Mesendoderm (in vitro differentiated cells): ENCODE data around the gene RTL5.

Experiments used
- DNase-seq: peaks from one replicate; pipeline ENCODE4 v3.0.0; 2013
- H2AK5ac ChIP-seq: 2 replicates; pipeline ENCODE4 v1.6.1; 2013; ENCODE audit warnings: low read length, inconsistent platforms
- H2BK120ac ChIP-seq: 2 replicates; pipeline ENCODE4 v1.6.1; 2013; ENCODE audit warnings: low read depth, mild to moderate bottlenecking, low read length, moderate library complexity, mixed read lengths
- H2BK15ac ChIP-seq: replicated peaks from 2 replicates; pipeline ENCODE4 v1.6.1; 2013; ENCODE audit warnings: low read depth, mild to moderate bottlenecking, moderate library complexity
- H2BK5ac ChIP-seq: 2 replicates; pipeline ENCODE4 v1.6.1; 2013; ENCODE audit warnings: low read length, inconsistent platforms
- H3K18ac ChIP-seq: 2 replicates; pipeline ENCODE4 v1.6.1; 2013; ENCODE audit warnings: mild to moderate bottlenecking, low read length, mixed read lengths
- H3K23ac ChIP-seq: one replicate; pipeline ENCODE4 v1.6.1; 2013; ENCODE audit warnings: low read length
- H3K27ac ChIP-seq: 2 replicates; pipeline ENCODE4 v1.5.1; 2013; ENCODE audit warnings: low read depth, mild to moderate bottlenecking, inconsistent platforms, low read length, moderate library complexity
- H3K27me3 ChIP-seq: 2 replicates; pipeline ENCODE4 v1.6.1; 2013; ENCODE audit warnings: low read length, control low read depth, mild to moderate bottlenecking, inconsistent platforms; ENCODE audit not compliant: insufficient read depth, poor library complexity
- H3K36me3 ChIP-seq: 2 replicates; pipeline ENCODE4 v1.6.1; 2013; ENCODE audit warnings: low read length, inconsistent platforms; ENCODE audit not compliant: control insufficient read depth, insufficient read depth
- H3K4ac ChIP-seq: one replicate; pipeline ENCODE4 v1.6.1; 2013; ENCODE audit warnings: low read depth, mild to moderate bottlenecking, low read length, moderate library complexity
- H3K4me1 ChIP-seq: 2 replicates; pipeline ENCODE4 v1.6.1; 2013; ENCODE audit warnings: low read depth, low read length, inconsistent platforms; ENCODE audit not compliant: control insufficient read depth
- H3K4me2 ChIP-seq: 2 replicates; pipeline ENCODE4 v1.6.1; 2013; ENCODE audit warnings: low read length
- H3K4me3 ChIP-seq: 2 replicates; pipeline ENCODE4 v1.5.1; 2013; ENCODE audit warnings: mild to moderate bottlenecking, low read length
- H3K56ac ChIP-seq: one replicate; pipeline ENCODE4 v1.6.1; 2013; ENCODE audit warnings: low read length
- H3K79me1 ChIP-seq: 2 replicates; pipeline ENCODE4 v1.6.1; 2013; ENCODE audit warnings: low read length, inconsistent platforms
- H3K79me2 ChIP-seq: 2 replicates; pipeline ENCODE4 v1.6.1; 2013; ENCODE audit warnings: mild to moderate bottlenecking, low read length; ENCODE audit not compliant: control insufficient read depth, insufficient read depth
- H3K9ac ChIP-seq: 2 replicates; pipeline ENCODE4 v1.6.1; 2013; ENCODE audit warnings: low read length, inconsistent platforms
- H4K5ac ChIP-seq: one replicate; pipeline ENCODE4 v1.6.1; 2013; ENCODE audit warnings: low read length
- H4K8ac ChIP-seq: one replicate; pipeline ENCODE4 v1.6.1; 2013; ENCODE audit warnings: low read depth, mild to moderate bottlenecking, control low read depth, low read length, moderate library complexity
- WGBS: extraction: QIAGEN DNeasy Blood & Tissue Kit; methylation state at CpG from one replicate; pipeline ENCODE4 v1.1.7; 2013; ENCODE audit warnings: low lambda C conversion rate, missing lambda C conversion rate; ENCODE audit not compliant: insufficient coverage; ENCODE audit errors: extremely low coverage; 5-methylcytosine and 5-hydroxymethylcytosine counted together

The RTL5 gene

GRCh38 chrX:72105436-72105835 lies 26.3 kb downstream of the RTL5 start:
- H3K18ac ChIP-seq, result no peak overlapping the region
- no peak overlapping the region for H3K4ac ChIP-seq
- no peaks in the 10 kb centered on the region for H3K36me3 ChIP-seq
- H3K27me3 ChIP-seq, result no peaks in the 10 kb centered on the region
- H3K4me3 ChIP-seq, result no peak overlapping the region
- no peak overlapping the region for H3K9ac ChIP-seq
- no peak overlapping the region for H3K27ac ChIP-seq
- no peak overlapping the region for H2BK15ac ChIP-seq
- H2BK5ac ChIP-seq, result no peak overlapping the region
- no peaks in the 10 kb centered on the region for H3K79me1 ChIP-seq
- no peak overlapping the region for H2AK5ac ChIP-seq
- H4K8ac ChIP-seq, result no peak overlapping the region
- no CpG with 5 or more reads among the region's 6 CpGs for WGBS
- no peak overlapping the region for H3K56ac ChIP-seq
- H3K4me2 ChIP-seq, result no peak overlapping the region
- DNase-seq, result no peak
- no peak overlapping the region for H2BK120ac ChIP-seq
- no peak overlapping the region for H4K5ac ChIP-seq
- H3K79me2 ChIP-seq, result no peaks in the 10 kb centered on the region
- peaks cover 2% of the 10 kb centered on the region for H3K4me1 ChIP-seq
- H3K23ac ChIP-seq, result no peak overlapping the region

DNA sequence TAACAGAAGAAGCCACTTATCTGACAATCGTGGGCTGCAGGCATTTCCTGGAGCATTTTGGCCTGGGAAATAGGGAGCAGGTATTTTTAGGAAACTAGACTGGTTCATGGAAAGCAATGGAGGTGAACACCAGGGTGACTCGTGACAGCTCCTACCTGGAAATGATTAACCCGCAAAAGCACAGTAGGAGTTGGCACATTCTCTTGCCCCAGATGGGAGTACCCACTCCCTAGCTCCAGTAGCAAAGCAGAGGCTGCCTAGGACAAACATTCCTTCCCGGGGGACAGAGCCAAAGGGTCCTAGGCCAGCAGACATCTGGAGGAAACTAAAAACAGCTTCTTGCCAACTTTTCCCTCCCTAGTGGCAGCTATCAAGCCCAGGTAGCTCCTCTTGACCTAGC lies 29.0 kb downstream of the RTL5 start:
- no peak for DNase-seq
- Histone ChIP-seq H4K8ac (no peak overlapping the region), H2BK5ac (no peak overlapping the region), H3K79me2 (no peaks in the 10 kb centered on the region), H2BK15ac (no peak overlapping the region), H3K79me1 (no peaks in the 10 kb centered on the region), H2AK5ac (no peak overlapping the region), H2BK120ac (no peak overlapping the region), H4K5ac (no peak overlapping the region), H3K27me3 (no peaks in the 10 kb centered on the region), H3K4me1 (peaks cover 2% of the 10 kb centered on the region), H3K36me3 (no peaks in the 10 kb centered on the region), H3K27ac (no peak overlapping the region), H3K4ac (no peak overlapping the region), H3K56ac (no peak overlapping the region), H3K23ac (no peak overlapping the region), H3K9ac (no peak overlapping the region), H3K4me2 (no peak overlapping the region), H3K4me3 (no peak overlapping the region), H3K18ac (no peak overlapping the region)
- no CpG with 5 or more reads among the region's 4 CpGs for WGBS

DNA sequence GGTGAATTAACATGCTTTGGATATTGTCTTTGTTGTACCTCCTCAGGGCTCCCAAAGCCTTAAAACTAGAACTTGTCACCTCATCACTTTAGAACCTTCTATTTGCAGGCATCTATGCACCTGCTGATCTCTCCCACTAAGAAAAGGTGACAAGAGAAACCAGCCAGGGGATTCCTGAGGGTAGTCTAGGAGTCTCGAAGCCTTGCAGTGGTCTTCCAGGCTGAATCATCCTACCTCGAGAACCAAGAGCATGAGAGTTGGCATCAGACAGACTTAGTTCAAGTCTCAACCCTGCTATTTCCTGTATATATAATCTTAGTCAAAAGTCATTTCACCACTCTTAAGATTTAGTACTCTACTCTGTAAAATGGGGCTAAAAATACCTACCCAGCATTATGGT lies 29.6 kb downstream of the RTL5 start:
- Histone ChIP-seq H4K5ac (no peak overlapping the region), H3K27me3 (no peaks in the 10 kb centered on the region), H2BK15ac (no peak overlapping the region), H3K4me1 (peaks cover 2% of the 10 kb centered on the region), H3K4me2 (no peak overlapping the region), H3K4me3 (no peak overlapping the region), H2BK5ac (no peak overlapping the region), H3K27ac (no peak overlapping the region), H3K79me1 (no peaks in the 10 kb centered on the region), H3K23ac (no peak overlapping the region), H3K56ac (no peak overlapping the region), H3K4ac (no peak overlapping the region), H3K18ac (no peak overlapping the region), H3K79me2 (no peaks in the 10 kb centered on the region), H3K36me3 (no peaks in the 10 kb centered on the region), H4K8ac (no peak overlapping the region), H3K9ac (no peak overlapping the region), H2AK5ac (no peak overlapping the region), H2BK120ac (no peak overlapping the region)
- DNase-seq, result no peak
- WGBS, result no CpG with 5 or more reads among the region's 2 CpGs

DNA sequence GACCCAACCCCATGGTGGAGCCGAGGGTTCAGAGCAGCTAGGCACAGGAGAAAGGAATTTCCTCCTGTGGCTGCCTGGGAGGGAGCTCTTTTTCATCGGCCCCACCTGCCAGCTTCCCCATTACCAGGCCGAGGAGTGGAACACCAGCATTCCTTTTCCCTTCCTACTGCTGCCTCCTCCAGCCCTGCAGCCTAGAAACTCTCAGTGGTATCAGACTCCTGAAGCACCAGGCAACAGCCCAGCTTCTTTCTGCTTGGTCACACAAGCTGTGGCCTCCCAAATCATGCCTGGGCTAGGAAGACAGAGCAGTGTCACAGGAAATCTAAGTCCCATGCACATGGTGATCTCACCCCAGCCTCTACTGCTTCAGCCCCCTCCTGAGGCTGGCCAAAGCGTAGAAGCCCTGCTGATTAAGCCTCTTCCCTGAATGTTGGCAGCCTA lies 30.1 kb downstream of the RTL5 start:
- Histone ChIP-seq H3K4ac (no peak overlapping the region), H4K8ac (no peak overlapping the region), H4K5ac (no peak overlapping the region), H2BK5ac (no peak overlapping the region), H3K9ac (no peak overlapping the region), H2BK15ac (no peak overlapping the region), H3K4me2 (no peak overlapping the region), H3K27me3 (no peaks in the 10 kb centered on the region), H3K79me1 (no peaks in the 10 kb centered on the region), H2AK5ac (no peak overlapping the region), H3K4me3 (no peak overlapping the region), H3K36me3 (no peaks in the 10 kb centered on the region), H3K4me1 (peaks cover 2% of the 10 kb centered on the region), H3K18ac (no peak overlapping the region), H3K56ac (no peak overlapping the region), H3K79me2 (no peaks in the 10 kb centered on the region), H2BK120ac (no peak overlapping the region), H3K23ac (no peak overlapping the region), H3K27ac (no peak overlapping the region)
- peak; percentile 69 for DNase-seq
- no CpG with 5 or more reads among the region's 4 CpGs for WGBS

DNA sequence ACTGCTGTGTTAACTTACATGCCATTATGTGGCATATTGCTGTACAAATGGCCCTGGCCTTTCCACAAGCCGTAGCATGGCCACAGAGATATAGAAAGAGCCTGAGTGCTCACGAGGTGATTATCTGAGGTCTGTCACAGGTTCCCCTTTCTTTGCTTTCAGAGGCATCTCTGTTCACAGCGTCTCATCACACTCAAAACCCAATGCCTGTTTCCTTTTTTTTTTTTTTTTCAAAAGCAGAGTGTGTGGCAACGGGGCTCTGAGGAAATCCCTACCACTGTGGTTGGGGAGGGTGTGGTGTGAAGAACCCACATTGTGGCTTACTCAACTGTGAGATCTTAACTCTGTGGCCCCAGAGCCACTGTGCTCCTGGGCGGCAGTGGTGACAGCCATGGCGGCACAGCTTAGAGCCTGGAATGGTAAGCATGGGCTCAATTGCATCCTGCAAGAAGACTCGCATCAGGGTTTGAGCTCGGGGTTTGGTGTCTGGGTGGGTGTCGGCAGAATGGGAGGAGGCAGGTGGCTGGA lies 30.8 kb downstream of the RTL5 start:
- H3K23ac ChIP-seq, result no peak overlapping the region
- no peak overlapping the region for H3K56ac ChIP-seq
- H2BK15ac ChIP-seq, result no peak overlapping the region
- no peak overlapping the region for H4K8ac ChIP-seq
- H3K79me2 ChIP-seq, result no peaks in the 10 kb centered on the region
- H3K27me3 ChIP-seq, result no peaks in the 10 kb centered on the region
- H3K36me3 ChIP-seq, result no peaks in the 10 kb centered on the region
- H3K4me3 ChIP-seq, result no peak overlapping the region
- H4K5ac ChIP-seq, result no peak overlapping the region
- no peak for DNase-seq
- H3K18ac ChIP-seq, result no peak overlapping the region
- H3K9ac ChIP-seq, result no peak overlapping the region
- no peak overlapping the region for H3K27ac ChIP-seq
- peaks cover 2% of the 10 kb centered on the region for H3K4me1 ChIP-seq
- H3K4me2 ChIP-seq, result no peak overlapping the region
- no peak overlapping the region for H3K4ac ChIP-seq
- no peak overlapping the region for H2BK120ac ChIP-seq
- H3K79me1 ChIP-seq, result no peaks in the 10 kb centered on the region
- no peak overlapping the region for H2BK5ac ChIP-seq
- WGBS, result no CpG with 5 or more reads among the region's 9 CpGs
- no peak overlapping the region for H2AK5ac ChIP-seq

DNA sequence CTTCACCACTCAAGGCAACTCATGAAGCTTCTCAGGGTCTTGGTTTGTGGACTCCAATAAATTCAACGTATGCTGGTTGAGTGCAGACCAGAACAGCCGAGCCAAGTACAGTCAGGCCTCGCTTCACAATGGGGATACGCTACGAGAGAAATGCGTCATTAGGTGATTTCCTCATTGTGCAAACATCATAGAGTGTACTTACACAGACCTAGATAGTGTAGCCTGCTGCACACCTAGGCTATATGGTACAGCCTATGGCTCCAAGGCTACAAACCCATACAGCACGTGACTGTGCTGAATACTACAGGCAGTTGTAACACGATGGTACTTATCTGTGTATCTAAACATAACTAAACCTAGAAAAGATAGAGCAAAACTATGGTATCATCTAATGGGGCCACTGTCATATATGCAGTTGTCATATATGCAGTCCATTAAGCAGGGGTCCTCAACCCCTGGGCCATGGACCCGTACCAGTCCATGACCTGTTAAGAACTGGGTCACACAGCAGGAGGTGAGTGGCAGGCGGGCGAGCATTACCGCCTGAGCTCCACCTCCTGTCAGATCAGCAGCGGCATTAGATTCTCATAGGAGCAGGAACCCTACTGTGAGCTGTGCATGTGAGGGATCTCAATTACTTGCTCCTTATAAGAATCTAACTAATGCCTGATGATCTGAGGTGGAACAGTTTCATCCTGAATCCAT lies 31.5 kb downstream of the RTL5 start:
- no CpG with 5 or more reads among the region's 13 CpGs for WGBS
- Histone ChIP-seq H3K56ac (no peak overlapping the region), H3K36me3 (no peaks in the 10 kb centered on the region)

More for the DNA sequence above, 31.5 kb downstream of the RTL5 start:
- H2BK15ac ChIP-seq, result no peak overlapping the region
- no peak overlapping the region for H3K9ac ChIP-seq
- H4K5ac ChIP-seq, result no peak overlapping the region
- H3K27me3 ChIP-seq, result no peaks in the 10 kb centered on the region
- no peak overlapping the region for H3K23ac ChIP-seq
- DNase-seq, result no peak
- no peak overlapping the region for H2BK5ac ChIP-seq
- peaks cover 2% of the 10 kb centered on the region for H3K4me1 ChIP-seq
- no peak overlapping the region for H3K4me3 ChIP-seq
- H3K27ac ChIP-seq, result no peak overlapping the region
- no peak overlapping the region for H2AK5ac ChIP-seq
- H4K8ac ChIP-seq, result no peak overlapping the region
- no peak overlapping the region for H3K4me2 ChIP-seq
- H3K79me1 ChIP-seq, result no peaks in the 10 kb centered on the region
- no peak overlapping the region for H3K18ac ChIP-seq
- no peaks in the 10 kb centered on the region for H3K79me2 ChIP-seq
- H2BK120ac ChIP-seq, result no peak overlapping the region
- H3K4ac ChIP-seq, result no peak overlapping the region
